ENCODE results near the gene AP1S1. TPM values are rescaled to one million over a fixed set of nuclear protein-coding genes. Genes with fewer than 3 reads are reported as not detected.

The AP1S1 gene
- total and polyA plus RNA-seq, 2 of the 13 experiments (the other 11 are each of a cell fraction or from before 2014, with no cell fraction given), result 57.5 to 68.1 TPM

- TF ChIP-seq ZNF318 (CRISPR knock-in tag; IDR thresholded peaks at IDR 0.05) (no peak), GABPB1 (CRISPR knock-in tag; IDR thresholded peaks at IDR 0.05) (peak; percentile 32; the same call in 1 of the 2 replicates), ZBTB7B (CRISPR knock-in tag; IDR thresholded peaks at IDR 0.05) (no peak), ZNF879 (CRISPR knock-in tag; IDR thresholded peaks at IDR 0.05) (no peak), DMTF1 (CRISPR knock-in tag; IDR thresholded peaks at IDR 0.05) (no peak), MAX (IDR thresholded peaks at IDR 0.05) (0 out of 2 replicates have a peak, but pooled peaks have one; percentile 25), MED13 (CRISPR knock-in tag; IDR thresholded peaks at IDR 0.05) (no peak), MZF1 (CRISPR knock-in tag; IDR thresholded peaks at IDR 0.05; ENCODE audit: borderline replicate concordance) (no peak), SATB2 (CRISPR knock-in tag; IDR thresholded peaks at IDR 0.05) (no peak), ERF (CRISPR knock-in tag; IDR thresholded peaks at IDR 0.05) (no peak), ZMYM2 (CRISPR knock-in tag; IDR thresholded peaks at IDR 0.05) (no peak)
Measured at GRCh38 chr7:101180130-101180755, 26.0 kb downstream of the AP1S1 start, which contains the start of gene NAT16 (continued).

All from HepG2 (cell line).